ENCODE measurements around the gene DEPDC7. TPM values are rescaled to one million over a fixed set of nuclear protein-coding genes. Genes with fewer than 3 reads are reported as not detected.
"Not testable (repeated sequence)": the region's sequence is repeated elsewhere in the genome, so short reads cannot be mapped to it uniquely, and the experiment has no call there.

The DEPDC7 gene
- polyA plus RNA-seq (ENCODE audit: low read depth in 6 of 6): under 1 TPM in 1 of 6 donors, not detected in 5; 0.27 TPM

GRCh38 chr11:33015621-33016551, at the start of gene DEPDC7:
DEPDC7 (plus strand) TSS chr11:33015878; CDS start chr11:33015956, 78 bp downstream.
- Mint-ChIP-seq H3K27me3 (peaks cover 23 to 39% (median 30%) of the 10 kb centered on the region in 3 donors), H3K9me3 (peaks cover 0 to 5% (median 0%) of the 10 kb centered on the region in 7 donors), H3K4me3 (peak within 1 kb of the TSS; percentile 78 to 94 (median 84)), H3K27ac (peak within 1 kb of the TSS in 3 of 6 donors; percentile 7 to 58 (median 51)), H3K4me1 (peaks cover 5 to 9% (median 8%) of the 10 kb centered on the region in 3 donors), H3K36me3 (peaks cover 0 to 4% of the 10 kb centered on the region in 2 donors)
- DNase-seq (peak; percentile 60), ATAC-seq (ENCODE audit: low read depth in 2 of 2) (peak; percentile 89)

- Mint-ChIP-seq H3K4me1 (no peaks in the 10 kb centered on the region), H3K27ac (no peak overlapping the region), H3K27me3 (no peaks in the 10 kb centered on the region), H3K36me3 (peaks cover 5 to 6% of the 10 kb centered on the region in 2 donors), H3K4me3 (no peak overlapping the region), H3K9me3 (no peaks in the 10 kb centered on the region)
- DNase-seq (no peak), ATAC-seq (ENCODE audit: low read depth in 2 of 2) (no peak)
Measured at GRCh38 chr11:32968541-32968940, 47.1 kb upstream of the DEPDC7 start.

- H3K9me3 Mint-ChIP-seq; ATAC-seq (ENCODE audit: low read depth in 2 of 2); H3K27me3 Mint-ChIP-seq; H3K4me1 Mint-ChIP-seq; H3K4me3 Mint-ChIP-seq; H3K27ac Mint-ChIP-seq; DNase-seq: not testable (repeated sequence)
- peaks cover 0 to 27% of the 10 kb centered on the region in 2 donors for H3K36me3 Mint-ChIP-seq
Measured at GRCh38 chr11:32972233-32972632, 43.4 kb upstream of the DEPDC7 start.

GRCh38 chr11:32972781-32973180, 42.9 kb upstream of the DEPDC7 start:
- peak overlapping the region in 1 of 6 donors; percentile 44 for H3K27ac Mint-ChIP-seq
- DNase-seq: no peak
- no peaks in the 10 kb centered on the region for H3K9me3 Mint-ChIP-seq
- no peak for ATAC-seq (ENCODE audit: low read depth in 2 of 2)
- H3K4me3 Mint-ChIP-seq: no peak overlapping the region
- H3K4me1 Mint-ChIP-seq: no peaks in the 10 kb centered on the region
- H3K36me3 Mint-ChIP-seq: peaks cover 0 to 27% of the 10 kb centered on the region in 2 donors
- H3K27me3 Mint-ChIP-seq: no peaks in the 10 kb centered on the region

GRCh38 chr11:32982626-32983025, 33.1 kb upstream of the DEPDC7 start:
- Mint-ChIP-seq H3K9me3 (no peaks in the 10 kb centered on the region), H3K36me3 (no peaks in the 10 kb centered on the region), H3K4me1 (no peaks in the 10 kb centered on the region), H3K27ac (no peak overlapping the region), H3K4me3 (no peak overlapping the region), H3K27me3 (no peaks in the 10 kb centered on the region)
- ATAC-seq (ENCODE audit: low read depth in 2 of 2) (no peak), DNase-seq (no peak)

- peak overlapping the region in 1 of 6 donors; percentile 7 for H3K27ac Mint-ChIP-seq
- H3K36me3 Mint-ChIP-seq: no peaks in the 10 kb centered on the region
- peaks cover 0 to 3% (median 0%) of the 10 kb centered on the region in 7 donors for H3K9me3 Mint-ChIP-seq
- H3K4me3 Mint-ChIP-seq: no peak overlapping the region
- DNase-seq (no peak), ATAC-seq (ENCODE audit: low read depth in 2 of 2) (no peak)
- no peaks in the 10 kb centered on the region for H3K27me3 Mint-ChIP-seq
- no peaks in the 10 kb centered on the region for H3K4me1 Mint-ChIP-seq
Measured at GRCh38 chr11:32983506-32983905, 32.2 kb upstream of the DEPDC7 start.

- Mint-ChIP-seq H3K36me3 (no peaks in the 10 kb centered on the region), H3K27ac (no peak overlapping the region), H3K4me1 (no peaks in the 10 kb centered on the region), H3K27me3 (no peaks in the 10 kb centered on the region), H3K4me3 (no peak overlapping the region), H3K9me3 (peaks cover 0 to 3% (median 0%) of the 10 kb centered on the region in 7 donors)
- DNase-seq (no peak), ATAC-seq (ENCODE audit: low read depth in 2 of 2) (no peak)
Measured at GRCh38 chr11:32985600-32985999, 30.1 kb upstream of the DEPDC7 start.

GRCh38 chr11:32987851-32988250, 27.8 kb upstream of the DEPDC7 start:
- Mint-ChIP-seq H3K4me1 (no peaks in the 10 kb centered on the region), H3K27ac (no peak overlapping the region), H3K36me3 (peaks cover 0 to 8% of the 10 kb centered on the region in 2 donors), H3K9me3 (peaks cover 5 to 22% (median 16%) of the 10 kb centered on the region in 7 donors), H3K4me3 (no peak overlapping the region), H3K27me3 (peaks cover 0 to 6% (median 0%) of the 10 kb centered on the region in 3 donors)
- ATAC-seq (ENCODE audit: low read depth in 2 of 2): no peak
- DNase-seq: no peak

GRCh38 chr11:32990481-32990880, 25.2 kb upstream of the DEPDC7 start:
- DNase-seq (no peak), ATAC-seq (ENCODE audit: low read depth in 2 of 2) (no peak)
- H3K27me3 Mint-ChIP-seq: peaks cover 0 to 13% (median 0%) of the 10 kb centered on the region in 3 donors
- peaks cover 5 to 28% (median 17%) of the 10 kb centered on the region in 7 donors for H3K9me3 Mint-ChIP-seq
- H3K4me1 Mint-ChIP-seq: no peaks in the 10 kb centered on the region
- H3K4me3 Mint-ChIP-seq: no peak overlapping the region
- no peak overlapping the region for H3K27ac Mint-ChIP-seq
- H3K36me3 Mint-ChIP-seq: peaks cover 0 to 8% of the 10 kb centered on the region in 2 donors

- H3K27me3 Mint-ChIP-seq: peaks cover 0 to 18% (median 0%) of the 10 kb centered on the region in 3 donors
- DNase-seq (no peak), ATAC-seq (ENCODE audit: low read depth in 2 of 2) (no peak)
- H3K4me1 Mint-ChIP-seq: no peaks in the 10 kb centered on the region
- H3K27ac Mint-ChIP-seq: no peak overlapping the region
- H3K36me3 Mint-ChIP-seq: peaks cover 0 to 8% of the 10 kb centered on the region in 2 donors
- H3K4me3 Mint-ChIP-seq: no peak overlapping the region
- H3K9me3 Mint-ChIP-seq: peaks cover 5 to 28% (median 17%) of the 10 kb centered on the region in 7 donors
Measured at GRCh38 chr11:32991427-32991826, 24.3 kb upstream of the DEPDC7 start.

GRCh38 chr11:32991898-32992297, 23.8 kb upstream of the DEPDC7 start:
- Mint-ChIP-seq H3K4me3 (no peak overlapping the region), H3K4me1 (no peaks in the 10 kb centered on the region), H3K36me3 (peaks cover 0 to 8% of the 10 kb centered on the region in 2 donors), H3K27ac (no peak overlapping the region), H3K9me3 (peaks cover 5 to 28% (median 17%) of the 10 kb centered on the region in 7 donors), H3K27me3 (peaks cover 0 to 22% (median 0%) of the 10 kb centered on the region in 3 donors)
- DNase-seq (no peak), ATAC-seq (ENCODE audit: low read depth in 2 of 2) (no peak)

GRCh38 chr11:33000181-33000580, 15.5 kb upstream of the DEPDC7 start:
- Mint-ChIP-seq H3K36me3 (no peaks in the 10 kb centered on the region), H3K4me3 (no peak overlapping the region), H3K9me3 (peaks cover 3 to 18% (median 7%) of the 10 kb centered on the region in 7 donors), H3K27ac (no peak overlapping the region), H3K4me1 (no peaks in the 10 kb centered on the region), H3K27me3 (peaks cover 13 to 46% (median 29%) of the 10 kb centered on the region in 3 donors)
- ATAC-seq (ENCODE audit: low read depth in 2 of 2): no peak
- DNase-seq: no peak

- Mint-ChIP-seq H3K9me3 (peaks cover 3 to 18% (median 7%) of the 10 kb centered on the region in 7 donors), H3K27me3 (peaks cover 16 to 39% (median 29%) of the 10 kb centered on the region in 3 donors), H3K27ac (no peak overlapping the region), H3K36me3 (no peaks in the 10 kb centered on the region), H3K4me1 (no peaks in the 10 kb centered on the region), H3K4me3 (no peak overlapping the region)
- ATAC-seq (ENCODE audit: low read depth in 2 of 2): no peak
- DNase-seq: no peak
Measured at GRCh38 chr11:33001281-33001680, 14.4 kb upstream of the DEPDC7 start.
